Adrenal gland (tissue), 5 donors: ENCODE results near the gene RGS9BP.

Source experiments
- POLR2A ChIP-seq, 2 donors: fragments of 450-650 bp; IDR thresholded peaks; one replicate each; pipeline ENCODE4 v1.6.1; 2017; ENCODE audit warnings: antibody characterized with exemption in 2 of 2, mild to moderate bottlenecking in 2 of 2, moderate library complexity in 1 of 2
- TF ChIP-seq, protein P1 (sequence below), 6 experiments: fragments of 450-650 bp in 4 of 6; fragments of 200-600 bp in 2 of 6; sonication (generic) in 1 of 6; IDR thresholded peaks; 1 replicate in 5 of 6; 2 replicates in 1 of 6; pipeline versions ENCODE4 v1.5.1 to v1.8.0; 2016 to 2021; ENCODE audit warnings: antibody characterized with exemption in 6 of 6, mild to moderate bottlenecking in 2 of 6, moderate library complexity in 1 of 6
- donor health status: DM: no; HTN: no; CAD: no.

DNA sequence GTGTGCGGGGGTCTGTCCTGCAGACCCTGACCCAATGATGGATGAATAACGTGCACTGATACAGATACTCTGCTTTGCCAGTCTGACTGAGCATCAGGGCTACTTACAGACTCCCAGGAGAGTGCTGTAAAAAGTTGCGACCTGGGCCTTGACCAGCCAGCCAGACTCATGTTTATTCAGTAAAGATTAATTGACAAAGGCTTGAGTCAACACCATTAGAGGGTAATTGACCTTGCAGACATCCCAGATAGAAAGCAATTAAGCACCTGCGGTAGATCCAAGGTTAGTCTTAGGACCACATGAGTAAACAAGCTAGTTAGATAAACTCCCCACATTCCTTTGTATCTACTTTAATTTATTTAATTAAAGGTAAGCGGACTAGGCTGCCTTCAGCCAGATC lies 26.4 kb downstream of the RGS9BP start:
- TF ChIP-seq, protein P1, sequence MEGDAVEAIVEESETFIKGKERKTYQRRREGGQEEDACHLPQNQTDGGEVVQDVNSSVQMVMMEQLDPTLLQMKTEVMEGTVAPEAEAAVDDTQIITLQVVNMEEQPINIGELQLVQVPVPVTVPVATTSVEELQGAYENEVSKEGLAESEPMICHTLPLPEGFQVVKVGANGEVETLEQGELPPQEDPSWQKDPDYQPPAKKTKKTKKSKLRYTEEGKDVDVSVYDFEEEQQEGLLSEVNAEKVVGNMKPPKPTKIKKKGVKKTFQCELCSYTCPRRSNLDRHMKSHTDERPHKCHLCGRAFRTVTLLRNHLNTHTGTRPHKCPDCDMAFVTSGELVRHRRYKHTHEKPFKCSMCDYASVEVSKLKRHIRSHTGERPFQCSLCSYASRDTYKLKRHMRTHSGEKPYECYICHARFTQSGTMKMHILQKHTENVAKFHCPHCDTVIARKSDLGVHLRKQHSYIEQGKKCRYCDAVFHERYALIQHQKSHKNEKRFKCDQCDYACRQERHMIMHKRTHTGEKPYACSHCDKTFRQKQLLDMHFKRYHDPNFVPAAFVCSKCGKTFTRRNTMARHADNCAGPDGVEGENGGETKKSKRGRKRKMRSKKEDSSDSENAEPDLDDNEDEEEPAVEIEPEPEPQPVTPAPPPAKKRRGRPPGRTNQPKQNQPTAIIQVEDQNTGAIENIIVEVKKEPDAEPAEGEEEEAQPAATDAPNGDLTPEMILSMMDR (IDR thresholded peaks at IDR 0.05) = no peak
- TF ChIP-seq POLR2A (IDR thresholded peaks at IDR 0.05) = no peak
